B cell (primary cell): Measurements from ENCODE around the gene KCNN2. TPM values are rescaled to one million over a fixed set of nuclear protein-coding genes. Genes with fewer than 3 reads are reported as not detected.

Source experiments
- ATAC-seq: fragments of 200-7000 bp; cut with Tn5 transposase; one replicate; pipeline ENCODE4 v1.10.0; 2021; ENCODE audit warnings: low read depth, mild to moderate bottlenecking, moderate number of reproducible peaks, moderate library complexity
- CTCF ChIA-PET: fragments of 350-600 bp; sonication (Branson Sonifier 250); formaldehyde crosslinking; loops from one replicate; lab custom pipeline; 2021; ENCODE audit warnings: antibody characterized with exemption, inconsistent platforms; lab: Charles Lee
- POLR2A ChIA-PET: fragments of 350-600 bp; sonication (Branson Sonifier 250); formaldehyde crosslinking; loops from one replicate; lab custom pipeline; 2021; ENCODE audit warnings: antibody characterized with exemption; lab: Charles Lee
- DNase-seq: peaks from one replicate; pipeline ENCODE4 v3.0.0; 2013
- H2AFZ ChIP-seq: 2 replicates; pipeline ENCODE4 v1.6.1; 2012; ENCODE audit warnings: mild to moderate bottlenecking, low read depth, low read length; ENCODE audit not compliant: insufficient read depth, poor library complexity, severe bottlenecking
- H3K27ac ChIP-seq, 2 donors: 1 replicate in 1 of 2; 2 replicates in 1 of 2; pipeline ENCODE4 v1.5.1; 2012 to 2013; ENCODE audit warnings: low read length in 2 of 2, mild to moderate bottlenecking in 2 of 2, moderate library complexity in 1 of 2
- H3K27me3 ChIP-seq, 4 experiments: fragments of 200-600 bp in 1 of 4; sonication (generic) in 1 of 4; replicated peaks in 1 of 4; 1 replicate in 2 of 4; 2 replicates in 2 of 4; pipeline versions ENCODE4 v1.6.1 to v1.7.0; 2013 to 2016; ENCODE audit warnings: low read length in 3 of 4, mild to moderate bottlenecking in 2 of 4, mixed read lengths in 1 of 4, moderate library complexity in 1 of 4; ENCODE audit not compliant: insufficient read depth in 4 of 4, control insufficient read depth in 3 of 4; ENCODE audit errors: control extremely low read depth in 1 of 4
- H3K36me3 ChIP-seq, 2 experiments: replicated peaks in 1 of 2; 1 replicate in 1 of 2; 2 replicates in 1 of 2; pipeline versions ENCODE4 v1.6.1 to v1.7.1; 2013; ENCODE audit warnings: low read length in 1 of 2; ENCODE audit not compliant: insufficient read depth in 2 of 2, control insufficient read depth in 1 of 2; ENCODE audit errors: control extremely low read depth in 1 of 2, extremely low read depth in 1 of 2
- H3K4me1 ChIP-seq, 2 donors: fragments of 200-600 bp in 1 of 2; sonication (generic) in 1 of 2; 1 replicate in 1 of 2; 2 replicates in 1 of 2; pipeline versions ENCODE4 v1.5.1 to v1.6.1; 2013 to 2017; ENCODE audit warnings: low read length in 2 of 2; ENCODE audit not compliant: control insufficient read depth in 2 of 2, insufficient read depth in 2 of 2
- H3K4me2 ChIP-seq: replicated peaks from 2 replicates; pipeline ENCODE3; 2012; ENCODE audit warnings: mild to moderate bottlenecking, low read depth, low read length; ENCODE audit not compliant: poor library complexity, severe bottlenecking
- H3K4me3 ChIP-seq, 5 experiments: fragments of 200-600 bp in 1 of 5; sonication (generic) in 1 of 5; 1 replicate in 3 of 5; 2 replicates in 2 of 5; pipeline versions ENCODE4 v1.5.1 to v1.7.0; 2011 to 2016; ENCODE audit warnings: low read length in 4 of 5, mild to moderate bottlenecking in 4 of 5, low read depth in 2 of 5, control low read depth in 1 of 5, moderate library complexity in 1 of 5; ENCODE audit not compliant: insufficient read depth in 1 of 5; ENCODE audit errors: control extremely low read depth in 1 of 5, extremely low read depth in 1 of 5
- H3K79me2 ChIP-seq: fragments of 200-600 bp; sonication (generic); one replicate; pipeline ENCODE4 v1.6.0; 2016; ENCODE audit warnings: low read length; ENCODE audit not compliant: control insufficient read depth, insufficient read depth
- H3K9ac ChIP-seq: fragments of 200-600 bp; sonication (generic); 2 replicates; pipeline ENCODE4 v1.6.1; 2017; ENCODE audit warnings: mild to moderate bottlenecking, low read length, moderate library complexity
- H3K9me3 ChIP-seq, 3 donors: one replicate each; pipeline versions ENCODE4 v1.6.1 to v1.7.1; 2013; ENCODE audit warnings: low read length in 2 of 3; ENCODE audit not compliant: control insufficient read depth in 2 of 3, insufficient read depth in 1 of 3; ENCODE audit errors: control extremely low read depth in 1 of 3
- H4K20me1 ChIP-seq: 2 replicates; pipeline ENCODE4 v1.6.0; 2012; ENCODE audit warnings: mild to moderate bottlenecking, low read length; ENCODE audit not compliant: insufficient read depth, control insufficient read depth, poor library complexity, severe bottlenecking
- H3K27ac Mint-ChIP-seq: one replicate; pipeline ENCODE4 v1.8.0; 2021; ENCODE audit warnings: mixed read lengths
- H3K27me3 Mint-ChIP-seq: one replicate; pipeline ENCODE4 v1.8.0; 2021; ENCODE audit warnings: mixed read lengths
- H3K4me1 Mint-ChIP-seq: one replicate; pipeline ENCODE4 v1.8.0; 2021; ENCODE audit warnings: mixed read lengths
- H3K4me3 Mint-ChIP-seq: one replicate; pipeline ENCODE4 v1.8.0; 2021; ENCODE audit warnings: mixed read lengths
- H3K9me3 Mint-ChIP-seq: one replicate; pipeline ENCODE4 v1.8.0; 2022; ENCODE audit warnings: mixed read lengths; ENCODE audit not compliant: insufficient read depth
- CTCF ChIP-seq: fragments of 200-600 bp; IDR thresholded peaks from one replicate; pipeline ENCODE4 v1.8.0; 2022; ENCODE audit warnings: antibody characterized with exemption, mild to moderate bottlenecking
- EZH2 ChIP-seq: IDR thresholded peaks from 2 replicates; pipeline ENCODE4 v1.6.1; 2012; ENCODE audit warnings: borderline replicate concordance, low read depth, mild to moderate bottlenecking, moderate library complexity, low read length; ENCODE audit not compliant: insufficient read depth, poor library complexity, severe bottlenecking
- WGBS: methylation state at CpG from one replicate; pipeline ENCODE4 v1.1.5; 2013; ENCODE audit warnings: missing lambda C conversion rate; ENCODE audit not compliant: insufficient coverage; 5-methylcytosine and 5-hydroxymethylcytosine counted together
- intact Hi-C: fragments of 100-400 bp; cut with micrococcal nuclease; formaldehyde crosslinking; loops from one replicate; pipeline ENCODE4 v1.10.0; 2022
- polyA plus RNA-seq: library from polyadenylated mRNA; depleted of rRNA; stranded (reverse); fragments of >200 nt; gene quantifications from 2 replicates; pipeline ENCODE4 v1.2.3, GENCODE V29; 2012
- total RNA-seq, 2 donors: library from RNA; stranded (reverse); fragments of 120-200 nt in 1 of 2; gene quantifications; 1 replicate in 1 of 2; 2 replicates in 1 of 2; pipeline versions ENCODE4 v1.2.3 to v1.2.4, GENCODE V29; 2013 to 2022

The KCNN2 gene
- total and polyA plus RNA-seq, 2 donors (not counting 1 experiment from before 2014, with no cell fraction given) = not detected

- peaks cover 15% of the 10 kb centered on the region for H3K27me3 Mint-ChIP-seq
- TF ChIP-seq CTCF (no peak), EZH2 (no peak)
- H3K9me3 Mint-ChIP-seq = no peaks in the 10 kb centered on the region
- no peak overlapping the region for H3K27ac Mint-ChIP-seq
- Histone ChIP-seq H3K4me2 (no peak overlapping the region), H3K36me3 (no peaks in the 10 kb centered on the region), H3K4me3 (no peak overlapping the region), H3K79me2 (no peaks in the 10 kb centered on the region), H3K27me3 (peaks cover 0 to 4% (median 0%) of the 10 kb centered on the region in 4 experiments), H3K9ac (no peak overlapping the region), H3K27ac (no peak overlapping the region), H4K20me1 (no peaks in the 10 kb centered on the region), H3K4me1 (no peaks in the 10 kb centered on the region), H3K9me3 (no peaks in the 10 kb centered on the region), H2AFZ (no peak overlapping the region)
- no peaks in the 10 kb centered on the region for H3K4me1 Mint-ChIP-seq
- 100% methylated on average over 1 of the region's 1 CpG for WGBS
- intact Hi-C loops = no loop called here
- ATAC-seq = no peak
- no peak overlapping the region for H3K4me3 Mint-ChIP-seq
- DNase-seq = no peak
- CTCF ChIA-PET = interaction anchor here (1.1 kb wide), 1 partner anchor 823 kb away, joined by 3 read pairs; no protein-coding TSS in a partner anchor
- POLR2A ChIA-PET = no interaction called here
Observed at GRCh38 chr5:114435220-114435481, 73.3 kb downstream of the KCNN2 start.

DNA sequence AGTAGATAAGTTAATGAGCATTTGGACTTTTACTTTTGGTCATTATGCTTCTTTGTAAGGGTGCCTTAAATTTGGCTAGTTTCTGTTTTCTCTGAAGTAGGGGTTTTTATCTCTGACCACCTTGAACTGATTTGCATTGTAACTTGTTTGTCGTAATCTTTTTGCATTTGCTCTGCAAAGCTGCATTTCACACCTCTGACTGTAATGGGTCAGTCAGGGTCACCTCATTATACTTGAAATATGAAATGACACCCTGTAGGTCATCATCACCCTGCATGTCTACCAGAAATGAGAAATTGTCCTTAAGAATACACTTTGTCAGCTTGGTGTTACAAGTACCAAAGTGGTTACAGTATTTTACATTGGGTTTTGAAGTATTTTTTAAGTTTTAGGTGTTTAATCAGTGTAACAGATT lies 74.0 kb downstream of the KCNN2 start:
- Histone ChIP-seq H3K4me2 (no peak overlapping the region), H3K79me2 (no peaks in the 10 kb centered on the region), H3K36me3 (no peaks in the 10 kb centered on the region), H4K20me1 (no peaks in the 10 kb centered on the region), H3K4me3 (no peak overlapping the region), H3K27ac (no peak overlapping the region), H3K4me1 (no peaks in the 10 kb centered on the region), H3K9ac (no peak overlapping the region), H3K27me3 (peaks cover 0 to 4% (median 0%) of the 10 kb centered on the region in 4 experiments), H2AFZ (no peak overlapping the region), H3K9me3 (no peaks in the 10 kb centered on the region)
- TF ChIP-seq CTCF (no peak), EZH2 (no peak)
- intact Hi-C loops = no loop called here
- no peak overlapping the region for H3K27ac Mint-ChIP-seq
- no peaks in the 10 kb centered on the region for H3K9me3 Mint-ChIP-seq
- H3K27me3 Mint-ChIP-seq = peaks cover 15% of the 10 kb centered on the region
- 100% methylated on average over 1 of the region's 1 CpG for WGBS
- no peak overlapping the region for H3K4me3 Mint-ChIP-seq
- ATAC-seq (no peak), DNase-seq (no peak)
- POLR2A ChIA-PET = no interaction called here
- CTCF ChIA-PET = interaction anchor here (2.2 kb wide), 1 partner anchor 14 kb away, joined by 10 read pairs; no protein-coding TSS in a partner anchor
- no peaks in the 10 kb centered on the region for H3K4me1 Mint-ChIP-seq
